Mononuclear cell (primary cell): Measurements from ENCODE around the gene CD207. TPM values are rescaled to one million over a fixed set of nuclear protein-coding genes. Genes with fewer than 3 reads are reported as not detected.

Experiments used
- H3K27me3 ChIP-seq: 2 replicates; pipeline ENCODE4 v1.6.0; 2011; ENCODE audit warnings: low read length, control low read depth; ENCODE audit not compliant: insufficient read depth
- H3K4me1 ChIP-seq: 2 replicates; pipeline ENCODE4 v1.5.1; 2011; ENCODE audit warnings: mild to moderate bottlenecking, low read length, control low read depth; ENCODE audit not compliant: insufficient read depth
- H3K4me3 ChIP-seq: 2 replicates; pipeline ENCODE4 v1.5.1; 2011; ENCODE audit warnings: mild to moderate bottlenecking, low read length, moderate library complexity
- H3K9me3 ChIP-seq: 2 replicates; pipeline ENCODE4 v1.5.1; 2011; ENCODE audit warnings: low read depth, mild to moderate bottlenecking, control low read depth, low read length
- total RNA-seq: library from RNA; depleted of rRNA; stranded (reverse); fragments of >200 nt; gene quantifications from one replicate; pipeline ENCODE4 v1.2.3, GENCODE V29; 2012

CD207 gene
- total RNA-seq, 1 donor = 0.10 TPM

GRCh38 chr2:70789304-70790135 is 46.1 kb downstream of the CD207 start:
- no peaks in the 10 kb centered on the region for H3K9me3 ChIP-seq
- H3K27me3 ChIP-seq = peaks cover 53% of the 10 kb centered on the region
- H3K4me1 ChIP-seq = peaks cover 36% of the 10 kb centered on the region
- no peak overlapping the region for H3K4me3 ChIP-seq

- Histone ChIP-seq H3K4me3 (no peak overlapping the region), H3K4me1 (peaks cover 11% of the 10 kb centered on the region), H3K27me3 (peaks cover 36% of the 10 kb centered on the region), H3K9me3 (no peaks in the 10 kb centered on the region)
Measured at GRCh38 chr2:70785137-70785911, 50.3 kb downstream of the CD207 start.

- no peak overlapping the region for H3K4me3 ChIP-seq
- no peaks in the 10 kb centered on the region for H3K9me3 ChIP-seq
- H3K4me1 ChIP-seq = peaks cover 1% of the 10 kb centered on the region
- H3K27me3 ChIP-seq = peaks cover 28% of the 10 kb centered on the region
Measured at GRCh38 chr2:70784320-70784719, 51.3 kb downstream of the CD207 start.

Other genes with a start within 250 kb of the CD207 start
- 2.4 TPM for gene ADD2, start 67.6 kb downstream of the CD207 start, total RNA-seq
- not detected for gene FIGLA, start 45.2 kb downstream of the CD207 start, total RNA-seq
- 0.21 TPM for gene CLEC4F, start 15.2 kb downstream of the CD207 start, total RNA-seq
- not detected for gene VAX2, start 64.8 kb upstream of the CD207 start, total RNA-seq
- gene ATP6V1B1, start 100.1 kb upstream of the CD207 start, total RNA-seq = not detected
- gene ANKRD53, start 142.8 kb upstream of the CD207 start, total RNA-seq = 0.10 TPM
- gene TEX261, start 159.1 kb upstream of the CD207 start, total RNA-seq = 16.7 TPM
- 25.7 TPM for gene NAGK, start 232.8 kb upstream of the CD207 start, total RNA-seq